Activated T-helper 1 cell treated with anti-CD3 and anti-CD28 coated beads, Interleukin-12 subunit alpha, Interleukin-12 subunit beta, Interleukin-2, Interleukin-4 antibody, amounts not matched to agents 30 ng/mL and 10 ng/mL and 1 ng/mL, durations not matched to agents 14 hours and 24 hours and 36 hours (primary cell): ENCODE data around the gene SLC16A6. TPM values are rescaled to one million over a fixed set of nuclear protein-coding genes. Genes with fewer than 3 reads are reported as not detected.

Source experiments
- DNase-seq: peaks from one replicate; pipeline ENCODE4 v3.0.0; 2021; ENCODE audit warnings: low spot score
- H3K27ac Mint-ChIP-seq: one replicate; pipeline ENCODE4 v1.8.0; 2021; ENCODE audit warnings: mild to moderate bottlenecking, mixed read lengths
- H3K27me3 Mint-ChIP-seq: one replicate; pipeline ENCODE4 v1.8.0; 2022; ENCODE audit warnings: mild to moderate bottlenecking, moderate library complexity, mixed read lengths; ENCODE audit not compliant: insufficient read depth
- H3K36me3 Mint-ChIP-seq: one replicate; pipeline ENCODE4 v1.8.0; 2021; ENCODE audit warnings: low read depth, mixed read lengths
- H3K4me1 Mint-ChIP-seq: one replicate; pipeline ENCODE4 v1.8.0; 2021; ENCODE audit warnings: low read depth, mixed read lengths
- H3K4me3 Mint-ChIP-seq: one replicate; pipeline ENCODE4 v1.8.0; 2021; ENCODE audit warnings: mild to moderate bottlenecking, moderate library complexity, mixed read lengths
- H3K9me3 Mint-ChIP-seq: one replicate; pipeline ENCODE4 v1.8.0; 2021; ENCODE audit warnings: mixed read lengths
- intact Hi-C: fragments of 100-400 bp; cut with micrococcal nuclease; formaldehyde crosslinking; loops from one replicate; pipeline ENCODE4 v1.15.1; 2024
- total RNA-seq: library from RNA; stranded (reverse); gene quantifications from 2 replicates; pipeline ENCODE4 v1.2.3, GENCODE V29; 2022

SLC16A6 gene
- total RNA-seq, 1 donor from 2014 or later: 3.0 TPM

DNA sequence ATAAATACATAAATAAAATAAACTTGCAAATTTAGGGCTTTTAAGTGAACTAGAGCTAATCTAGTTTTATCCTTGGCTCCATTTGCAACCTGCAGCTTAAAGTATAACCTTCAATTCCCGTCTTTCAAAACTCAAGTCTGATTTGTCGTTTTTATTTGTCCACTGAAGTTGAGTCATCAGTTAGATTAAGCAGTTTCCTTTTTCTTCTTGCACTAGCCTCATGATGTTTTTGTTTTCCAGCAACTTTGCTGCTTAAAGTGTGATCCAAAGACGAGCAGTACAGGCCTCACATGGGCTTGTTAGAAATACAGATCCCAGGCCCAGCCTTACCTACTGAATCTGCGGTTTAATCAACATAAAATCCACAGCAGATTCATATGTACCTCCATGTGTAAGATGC lies 14.2 kb upstream of the SLC16A6 start:
- Mint-ChIP-seq H3K4me3 (no peak overlapping the region), H3K9me3 (no peaks in the 10 kb centered on the region), H3K4me1 (peaks cover 19% of the 10 kb centered on the region), H3K27me3 (peaks cover 18% of the 10 kb centered on the region), H3K36me3 (peaks cover 6% of the 10 kb centered on the region), H3K27ac (no peak overlapping the region)
- intact Hi-C loops: no loop called here
- no peak for DNase-seq

DNA sequence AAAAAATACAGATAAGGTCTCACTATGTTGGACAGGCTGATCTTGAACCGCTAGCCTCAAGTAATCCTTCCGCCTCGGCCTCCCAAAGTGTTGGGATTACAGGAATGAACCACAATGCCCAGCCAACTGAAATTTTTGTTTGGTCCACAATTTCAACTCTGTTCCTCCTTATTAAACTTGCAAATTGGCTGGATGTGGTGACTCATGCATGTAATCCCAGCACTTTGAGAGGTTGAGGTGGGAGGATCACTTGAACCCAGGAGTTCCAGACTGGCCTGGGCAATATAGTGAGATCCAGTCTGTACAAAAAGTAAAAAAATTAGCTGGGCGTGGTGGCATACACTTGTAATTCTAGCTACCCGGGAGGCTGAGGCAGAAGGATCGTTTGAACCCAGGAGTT lies 13.8 kb upstream of the SLC16A6 start:
- Mint-ChIP-seq H3K36me3 (peaks cover 6% of the 10 kb centered on the region), H3K9me3 (no peaks in the 10 kb centered on the region), H3K4me1 (peaks cover 16% of the 10 kb centered on the region), H3K4me3 (no peak overlapping the region), H3K27me3 (peaks cover 18% of the 10 kb centered on the region), H3K27ac (no peak overlapping the region)
- intact Hi-C loops: no loop called here
- DNase-seq: no peak

DNA sequence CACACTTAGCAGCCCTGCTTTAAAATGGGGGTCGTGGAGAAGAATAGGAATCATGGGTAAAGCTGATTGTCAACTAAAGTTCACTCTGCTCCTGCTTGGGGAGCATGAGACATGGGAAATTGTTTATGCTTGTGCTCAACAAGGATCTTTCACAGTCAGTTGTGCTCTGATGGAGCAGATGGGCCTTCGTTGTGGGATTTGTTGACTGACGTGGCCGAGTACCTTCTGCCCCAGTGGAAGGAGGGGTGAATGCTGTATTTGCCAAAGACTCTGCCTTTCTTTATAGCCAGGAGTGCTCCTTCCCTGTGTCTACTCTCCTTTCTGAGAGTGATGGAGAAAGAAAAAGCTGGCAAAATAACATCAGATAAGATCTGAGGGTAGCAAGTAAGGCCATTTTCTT lies 11.7 kb upstream of the SLC16A6 start:
- H3K4me1 Mint-ChIP-seq: peaks cover 18% of the 10 kb centered on the region
- H3K36me3 Mint-ChIP-seq: peaks cover 7% of the 10 kb centered on the region
- H3K27me3 Mint-ChIP-seq: peaks cover 18% of the 10 kb centered on the region
- no peak for DNase-seq
- no peak overlapping the region for H3K4me3 Mint-ChIP-seq
- H3K9me3 Mint-ChIP-seq: no peaks in the 10 kb centered on the region
- intact Hi-C loops: no loop called here
- no peak overlapping the region for H3K27ac Mint-ChIP-seq

DNA sequence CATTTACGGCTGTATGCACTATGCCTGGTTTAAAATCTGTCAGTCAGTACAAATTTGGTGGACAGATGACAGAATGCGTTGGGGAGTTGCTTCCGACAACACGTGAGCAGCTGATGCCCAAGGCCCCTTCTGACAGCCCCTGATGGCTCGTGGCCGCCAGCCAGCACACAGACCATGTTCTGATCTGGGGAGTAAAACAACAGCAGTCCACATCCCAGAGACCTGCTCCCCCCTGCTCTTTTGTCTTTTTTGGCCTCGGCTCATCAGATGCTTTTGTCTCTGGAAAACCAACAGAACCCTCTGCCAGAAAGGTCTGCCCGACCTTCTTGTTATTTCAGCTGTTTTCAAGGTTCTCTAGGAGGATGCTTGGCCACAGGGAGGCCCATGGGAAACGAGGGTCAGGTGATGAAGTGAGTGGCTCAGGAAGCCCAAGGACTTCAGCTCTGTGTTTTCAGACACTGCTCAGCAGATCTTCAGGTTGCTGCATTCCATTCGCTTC lies 11.2 kb upstream of the SLC16A6 start:
- Mint-ChIP-seq H3K27ac (no peak overlapping the region), H3K36me3 (peaks cover 4% of the 10 kb centered on the region), H3K27me3 (peaks cover 18% of the 10 kb centered on the region), H3K4me1 (peaks cover 23% of the 10 kb centered on the region), H3K9me3 (no peaks in the 10 kb centered on the region), H3K4me3 (no peak overlapping the region)
- intact Hi-C loops: no loop called here
- no peak for DNase-seq

DNA sequence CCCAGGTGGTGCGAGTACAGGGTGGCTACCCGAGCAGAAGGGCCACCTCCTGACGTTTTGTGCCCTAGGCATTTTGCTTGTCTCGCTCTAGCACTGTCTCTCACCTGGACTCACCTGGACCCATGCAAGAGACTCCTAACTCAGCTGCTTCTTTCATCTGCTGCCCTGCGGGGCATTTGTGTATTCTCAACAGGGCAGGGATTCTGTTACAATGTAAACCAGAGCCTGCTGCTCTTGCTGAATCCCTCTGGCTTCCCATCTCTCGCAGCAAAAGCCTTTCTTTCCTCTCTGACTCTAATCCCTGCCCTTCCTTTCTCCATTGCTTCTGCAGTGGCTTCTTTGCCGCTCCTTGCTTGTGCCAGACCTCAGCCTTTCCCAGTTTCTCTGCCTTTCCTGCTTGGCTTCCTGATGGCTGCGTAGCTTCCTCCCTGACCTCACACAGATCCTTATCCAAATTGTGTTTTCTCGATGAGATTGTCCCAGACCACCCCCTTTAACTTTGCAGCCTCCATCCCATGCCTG lies 10.6 kb upstream of the SLC16A6 start:
- Mint-ChIP-seq H3K36me3 (peaks cover 4% of the 10 kb centered on the region), H3K4me1 (peaks cover 29% of the 10 kb centered on the region), H3K27me3 (peaks cover 18% of the 10 kb centered on the region), H3K4me3 (no peak overlapping the region), H3K27ac (no peak overlapping the region), H3K9me3 (no peaks in the 10 kb centered on the region)
- DNase-seq: no peak
- intact Hi-C loops: no loop called here

DNA sequence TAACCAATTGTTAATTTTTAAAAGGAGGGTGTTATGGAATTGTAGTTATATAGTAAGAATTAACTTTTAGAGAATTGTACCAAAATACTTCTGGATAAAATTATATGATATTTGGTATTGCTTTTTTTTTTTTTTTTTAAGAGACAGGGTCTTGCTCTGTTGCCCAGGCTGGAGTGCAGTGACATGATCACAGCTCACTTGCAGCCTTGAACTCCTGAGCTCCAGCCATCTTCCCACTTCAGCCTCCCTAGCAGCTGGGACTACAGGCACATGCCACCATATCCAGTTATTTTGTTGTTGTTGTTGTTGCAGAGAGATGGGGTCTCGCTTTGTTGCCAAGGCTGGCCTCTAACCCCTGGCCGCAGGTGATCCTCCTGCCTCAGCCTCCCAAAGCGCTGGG lies 8.9 kb upstream of the SLC16A6 start:
- Mint-ChIP-seq H3K9me3 (no peaks in the 10 kb centered on the region), H3K4me3 (no peak overlapping the region), H3K36me3 (peaks cover 7% of the 10 kb centered on the region), H3K4me1 (peaks cover 40% of the 10 kb centered on the region), H3K27me3 (peaks cover 19% of the 10 kb centered on the region), H3K27ac (no peak overlapping the region)
- intact Hi-C loops: no loop called here
- no peak for DNase-seq

DNA sequence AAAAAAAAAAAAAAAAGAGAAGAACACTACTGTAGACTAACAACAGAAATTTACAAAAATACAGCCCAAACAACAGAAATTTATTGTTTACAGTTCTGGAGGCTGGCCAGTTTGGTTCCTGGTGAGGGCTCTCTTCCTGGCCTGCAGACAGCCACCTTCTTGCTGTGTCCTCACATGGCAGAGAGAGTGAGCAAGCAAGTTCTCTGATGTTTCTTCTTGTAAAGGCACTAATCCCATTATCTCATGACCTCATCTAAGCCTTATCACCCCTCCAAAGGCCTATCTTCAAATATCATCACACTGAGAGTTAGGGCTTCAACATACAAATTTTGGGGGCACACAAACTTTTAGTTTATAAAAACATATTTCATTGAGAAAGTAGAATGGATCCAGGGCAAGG lies 7.7 kb upstream of the SLC16A6 start:
- no peaks in the 10 kb centered on the region for H3K9me3 Mint-ChIP-seq
- peaks cover 7% of the 10 kb centered on the region for H3K36me3 Mint-ChIP-seq
- peaks cover 44% of the 10 kb centered on the region for H3K4me1 Mint-ChIP-seq
- intact Hi-C loops: no loop called here
- no peak for DNase-seq
- no peak overlapping the region for H3K27ac Mint-ChIP-seq
- peaks cover 25% of the 10 kb centered on the region for H3K27me3 Mint-ChIP-seq
- no peak overlapping the region for H3K4me3 Mint-ChIP-seq

DNA sequence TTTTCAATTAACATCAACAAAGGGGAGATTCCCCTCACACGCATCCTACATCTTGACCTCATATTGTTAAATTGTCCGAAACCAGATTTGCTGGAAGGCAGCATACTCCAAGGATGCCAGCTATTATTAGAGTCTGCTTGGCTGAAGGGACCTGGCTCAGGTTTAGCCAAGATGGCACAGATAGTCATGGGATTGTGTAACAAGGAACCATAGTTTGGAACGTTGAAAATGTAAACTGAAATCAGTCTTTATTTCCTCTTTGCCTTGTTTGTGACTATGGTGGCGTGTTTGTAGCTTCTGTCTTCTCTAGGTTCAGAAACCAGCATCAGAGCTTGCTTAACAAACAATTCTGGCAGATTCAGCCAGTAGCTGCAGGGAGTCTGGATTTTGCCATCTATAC lies 6.3 kb upstream of the SLC16A6 start:
- Mint-ChIP-seq H3K9me3 (no peaks in the 10 kb centered on the region), H3K27me3 (peaks cover 19% of the 10 kb centered on the region), H3K4me3 (peak overlapping the region; percentile 62), H3K4me1 (peaks cover 48% of the 10 kb centered on the region), H3K36me3 (peaks cover 7% of the 10 kb centered on the region), H3K27ac (no peak overlapping the region)
- intact Hi-C loops: no loop called here
- DNase-seq: no peak

DNA sequence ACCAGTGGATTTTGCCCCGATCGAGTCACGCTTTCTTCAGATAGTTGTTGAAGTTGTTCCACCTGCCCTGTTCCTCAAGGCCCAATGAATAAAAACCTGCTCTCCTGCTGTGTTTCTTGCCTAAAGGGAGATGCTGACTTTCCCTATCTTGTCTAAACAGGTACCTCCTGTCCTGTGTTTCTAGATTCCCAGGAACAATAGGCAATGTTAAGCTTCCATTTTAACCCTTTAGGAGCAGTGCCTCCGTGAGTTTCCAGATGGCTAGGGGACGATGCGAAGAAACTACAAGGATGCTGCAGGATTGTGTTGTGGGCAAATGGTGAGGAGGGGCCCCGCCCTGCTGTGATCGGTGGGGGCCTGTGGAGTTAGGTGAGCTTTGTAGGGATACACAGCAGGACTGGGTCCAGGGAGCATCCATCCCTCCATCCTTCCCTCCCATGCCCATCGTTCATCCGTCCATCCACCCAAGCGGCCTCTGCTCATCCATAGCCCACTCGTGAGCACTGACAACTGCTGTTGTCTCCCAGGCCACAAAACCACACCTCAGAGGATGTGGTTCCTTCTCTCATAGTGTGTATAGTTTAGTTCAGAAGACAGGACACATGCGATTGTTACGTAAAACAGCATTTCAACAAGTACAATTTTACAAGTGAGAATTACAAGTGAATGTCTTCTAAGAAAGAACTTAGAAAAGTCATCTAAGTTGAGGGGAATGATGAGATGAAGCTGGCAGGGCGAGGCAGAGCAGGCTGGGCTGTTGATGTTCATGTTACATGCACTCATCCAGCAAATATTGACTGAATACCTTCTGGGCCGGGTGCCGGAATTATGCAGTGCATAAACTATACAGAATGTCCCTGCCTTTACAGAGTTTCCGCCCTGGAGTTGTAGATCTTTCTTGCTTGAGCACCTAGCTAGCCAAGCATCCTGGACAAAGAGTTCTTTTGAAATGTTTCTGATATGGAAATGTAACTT lies 5.6 kb upstream of the SLC16A6 start:
- intact Hi-C loops: loop anchor here (1.0 kb wide), 1 partner anchor 14 kb away; no protein-coding TSS in a partner anchor
- Mint-ChIP-seq H3K4me1 (peaks cover 42% of the 10 kb centered on the region), H3K9me3 (no peaks in the 10 kb centered on the region), H3K27me3 (peaks cover 12% of the 10 kb centered on the region), H3K27ac (peak overlapping the region; percentile 66), H3K4me3 (peak overlapping the region; percentile 62), H3K36me3 (peaks cover 7% of the 10 kb centered on the region)
- peak; percentile 71 for DNase-seq

DNA sequence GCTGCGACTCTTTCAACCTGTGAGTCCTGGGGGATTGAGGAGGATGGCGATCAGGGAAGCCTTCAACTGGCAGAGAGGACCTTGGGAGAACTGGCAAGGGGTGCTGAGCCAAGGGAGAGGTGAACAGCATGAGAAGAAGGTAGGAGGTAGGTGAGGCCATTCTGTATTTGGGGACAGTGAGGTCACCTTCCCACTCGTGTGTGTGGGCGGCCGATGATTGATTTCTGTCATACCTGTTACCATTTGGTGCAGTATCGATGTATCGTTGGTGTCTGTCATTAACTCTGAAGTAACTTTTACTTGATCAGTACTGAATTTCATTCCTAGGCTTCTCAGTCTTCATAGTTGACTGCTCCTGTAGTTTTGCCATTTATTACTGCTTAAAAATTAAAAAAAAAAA lies 4.2 kb upstream of the SLC16A6 start:
- H3K27me3 Mint-ChIP-seq: peaks cover 8% of the 10 kb centered on the region
- no peak for DNase-seq
- intact Hi-C loops: no loop called here
- H3K27ac Mint-ChIP-seq: no peak overlapping the region
- H3K36me3 Mint-ChIP-seq: peaks cover 7% of the 10 kb centered on the region
- no peak overlapping the region for H3K4me3 Mint-ChIP-seq
- peaks cover 49% of the 10 kb centered on the region for H3K4me1 Mint-ChIP-seq
- no peaks in the 10 kb centered on the region for H3K9me3 Mint-ChIP-seq

DNA sequence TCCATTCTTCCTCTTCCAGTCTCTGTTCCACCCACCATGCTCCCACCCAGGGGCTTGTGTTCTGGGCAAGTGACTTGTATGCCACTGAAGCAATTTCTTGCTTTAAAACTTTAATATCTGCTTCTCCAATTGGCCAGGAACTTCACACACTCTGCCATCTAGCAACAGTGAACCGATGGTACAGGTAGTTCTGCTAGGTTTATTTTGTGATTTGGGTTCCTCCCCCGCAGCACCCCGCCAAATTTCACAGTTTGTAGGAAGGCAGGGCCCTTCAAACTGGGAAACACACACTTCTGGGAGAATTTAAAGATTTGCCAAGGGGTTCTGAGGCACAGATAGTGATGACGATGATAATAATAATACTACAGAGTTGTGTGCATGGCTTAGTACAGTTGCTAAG lies 3.7 kb upstream of the SLC16A6 start:
- Mint-ChIP-seq H3K4me3 (no peak overlapping the region), H3K4me1 (peaks cover 54% of the 10 kb centered on the region), H3K27ac (no peak overlapping the region), H3K36me3 (peaks cover 7% of the 10 kb centered on the region), H3K9me3 (no peaks in the 10 kb centered on the region), H3K27me3 (peaks cover 8% of the 10 kb centered on the region)
- no peak for DNase-seq
- intact Hi-C loops: loop anchor here (5.0 kb wide), 1 partner anchor 218 kb away; the partner anchor contains the start of gene PRKAR1A

DNA sequence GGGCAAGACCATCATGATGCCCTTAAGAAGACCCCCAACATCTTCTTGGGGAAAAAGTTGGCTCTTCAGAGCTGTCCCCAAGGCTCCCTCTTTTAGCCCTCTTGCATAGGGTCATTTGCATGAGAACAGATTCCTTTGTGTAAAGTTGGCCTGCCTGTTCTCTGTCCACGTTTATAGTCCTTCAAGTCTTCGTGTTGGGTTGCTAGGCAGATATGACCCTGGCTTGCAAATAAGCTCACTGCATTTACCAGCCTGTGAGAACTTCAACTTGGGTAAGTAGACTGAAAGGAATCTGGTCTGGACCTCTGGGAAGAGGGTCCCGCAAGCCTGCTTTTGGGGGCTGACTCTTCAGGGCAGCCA lies 3.2 kb upstream of the SLC16A6 start:
- H3K4me3 Mint-ChIP-seq: no peak overlapping the region

More for the DNA sequence above, 3.2 kb upstream of the SLC16A6 start:
- Mint-ChIP-seq H3K36me3 (peaks cover 3% of the 10 kb centered on the region), H3K9me3 (no peaks in the 10 kb centered on the region), H3K27me3 (peaks cover 8% of the 10 kb centered on the region), H3K4me1 (peaks cover 58% of the 10 kb centered on the region), H3K27ac (no peak overlapping the region)
- DNase-seq: no peak
- intact Hi-C loops: loop anchor here (5.0 kb wide), 1 partner anchor 218 kb away; the partner anchor contains the start of gene PRKAR1A
